ENCODE measurements around the gene EXOC3. TPM values are rescaled to one million over a fixed set of nuclear protein-coding genes. Genes with fewer than 3 reads are reported as not detected.

Gene EXOC3
- total RNA-seq, 1 experiment from 2014 or later, result 60.1 TPM

GRCh38 chr5:492314-492893 lies 49.4 kb downstream of the EXOC3 start:
- peaks cover 15% of the 10 kb centered on the region for H3K4me1 Mint-ChIP-seq
- H3K27me3 Mint-ChIP-seq (ENCODE audit: low read depth), result peaks cover 84% of the 10 kb centered on the region
- no peak overlapping the region for H3K4me3 Mint-ChIP-seq
- H3K27ac Mint-ChIP-seq, result no peak overlapping the region
- no peak for TF ChIP-seq TCF7 (CRISPR knock-in tag; IDR thresholded peaks at IDR 0.05; ENCODE audit: low read depth)
- no peak for TF ChIP-seq AR (CRISPR knock-in tag; IDR thresholded peaks at IDR 0.05)
- TF ChIP-seq IRF2 (CRISPR knock-in tag; IDR thresholded peaks at IDR 0.05; ENCODE audit: borderline replicate concordance, low read depth), result no peak
- no peaks in the 10 kb centered on the region for H3K9me3 Mint-ChIP-seq
- DNase-seq (ENCODE audit: low spot score), result no peak
- H3K36me3 Mint-ChIP-seq, result no peaks in the 10 kb centered on the region
- ATAC-seq, result no peak
- ChIA-PET POLR2A (no interaction called here), CTCF (interaction anchor here (1.5 to 3.3 kb wide), 4 partner anchors 14 to 175 kb away, joined by 4 to 12 read pairs (median 6); no protein-coding TSS in a partner anchor)

- TF ChIP-seq ZNF263 (CRISPR knock-in tag; IDR thresholded peaks at IDR 0.05; ENCODE audit: low read depth), result no peak
- H3K4me1 Mint-ChIP-seq, result peaks cover 15% of the 10 kb centered on the region
- H3K27me3 Mint-ChIP-seq (ENCODE audit: low read depth), result peaks cover 86% of the 10 kb centered on the region
- H3K9me3 Mint-ChIP-seq, result no peaks in the 10 kb centered on the region
- peak overlapping the region; percentile 50 for H3K4me3 Mint-ChIP-seq
- no peak overlapping the region for H3K27ac Mint-ChIP-seq
- POLR2A ChIA-PET, result interaction anchor here (0.8 kb wide), 1 partner anchor 194 kb away, joined by 3 read pairs; no protein-coding TSS in a partner anchor
- DNase-seq (ENCODE audit: low spot score) (no peak), ATAC-seq (no peak)
- no peaks in the 10 kb centered on the region for H3K36me3 Mint-ChIP-seq
- CTCF ChIA-PET, result interaction anchor here (0.7 to 3.3 kb wide), 8 partner anchors 13 to 176 kb away, joined by 3 to 12 read pairs (median 4); no protein-coding TSS in a partner anchor
These were observed 50.2 kb downstream of the EXOC3 start for GRCh38 chr5:493119-493701.

- DNase-seq (ENCODE audit: low spot score) (no peak), ATAC-seq (no peak)
- CTCF ChIA-PET, result interaction anchor here (0.9 to 1.7 kb wide), 5 partner anchors 12 to 177 kb away, joined by 3 to 6 read pairs (median 4); no protein-coding TSS in a partner anchor
- Mint-ChIP-seq H3K27ac (no peak overlapping the region), H3K4me3 (no peak overlapping the region), H3K27me3 (ENCODE audit: low read depth) (peaks cover 91% of the 10 kb centered on the region), H3K36me3 (no peaks in the 10 kb centered on the region), H3K9me3 (no peaks in the 10 kb centered on the region), H3K4me1 (peaks cover 15% of the 10 kb centered on the region)
- POLR2A ChIA-PET, result interaction anchor here (0.8 kb wide), 1 partner anchor 195 kb away, joined by 3 read pairs; no protein-coding TSS in a partner anchor
- TF ChIP-seq AFF4 (CRISPR knock-in tag; IDR thresholded peaks at IDR 0.05; ENCODE audit: borderline replicate concordance) (no peak), IRF2 (CRISPR knock-in tag; IDR thresholded peaks at IDR 0.05; ENCODE audit: borderline replicate concordance, low read depth) (no peak), ATF3 (CRISPR knock-in tag; conservative IDR thresholded peaks at IDR 0.05) (no peak), TEAD4 (CRISPR knock-in tag; IDR thresholded peaks at IDR 0.05) (no peak), USF1 (CRISPR knock-in tag; IDR thresholded peaks at IDR 0.05) (no peak), ZNF423 (CRISPR knock-in tag; IDR thresholded peaks at IDR 0.05) (no peak), ZNF232 (CRISPR knock-in tag; IDR thresholded peaks at IDR 0.05) (no peak)
These were observed 50.8 kb downstream of the EXOC3 start for GRCh38 chr5:493758-494157.

Data from WTC11 (cell line).